H1 (cell line): ENCODE measurements around the gene SERPINB6. TPM values are rescaled to one million over a fixed set of nuclear protein-coding genes. Genes with fewer than 3 reads are reported as not detected.

Experiments
- CTCF ChIA-PET: fragments of 300-600 bp; sonication (Branson Sonifier 250); formaldehyde crosslinking; loops from one replicate; lab custom pipeline; 2021; ENCODE audit not compliant: partially characterized antibody; lab: Charles Lee
- POLR2A ChIA-PET: fragments of 300-600 bp; sonication (Branson Sonifier 250); formaldehyde crosslinking; loops from one replicate; lab custom pipeline; 2021; ENCODE audit warnings: inconsistent platforms; ENCODE audit not compliant: partially characterized antibody; lab: Charles Lee
- DNase-seq, 2 experiments: peaks; one replicate each; pipeline versions ENCODE4 v3.0.0 to v3.0.0-alpha.2; 2010 to 2022; ENCODE audit warnings: low spot score in 2 of 2, low read depth in 1 of 2, mixed read lengths in 1 of 2
- FAIRE-seq: peaks from 2 replicates; lab custom pipeline; 2011; peaks lifted over from hg19 to GRCh38; lab: Jason Lieb, UNC
- H2AFZ ChIP-seq: 2 replicates; pipeline ENCODE4 v1.8.1; 2012; ENCODE audit warnings: low read length, inconsistent platforms
- H2AK5ac ChIP-seq: 2 replicates; pipeline ENCODE4 v1.6.1; 2013; ENCODE audit warnings: low read depth, low read length
- H2BK120ac ChIP-seq: replicated peaks from 2 replicates; pipeline ENCODE3; 2013; ENCODE audit warnings: low read depth, low read length, inconsistent platforms
- H2BK12ac ChIP-seq: 2 replicates; pipeline ENCODE4 v1.6.1; 2013; ENCODE audit warnings: low read depth, low read length
- H2BK15ac ChIP-seq: 2 replicates; pipeline ENCODE4 v1.6.1; 2013; ENCODE audit warnings: low read length
- H2BK20ac ChIP-seq: 2 replicates; pipeline ENCODE4 v1.6.1; 2013; ENCODE audit warnings: low read length
- H2BK5ac ChIP-seq: 2 replicates; pipeline ENCODE4 v1.6.1; 2013; ENCODE audit warnings: low read depth, low read length
- H3K14ac ChIP-seq: 2 replicates; pipeline ENCODE4 v1.6.1; 2013; ENCODE audit warnings: inconsistent platforms; ENCODE audit not compliant: insufficient read length
- H3K18ac ChIP-seq: 2 replicates; pipeline ENCODE4 v1.6.1; 2013; ENCODE audit warnings: low read length; ENCODE audit errors: extremely low read depth
- H3K23ac ChIP-seq: 2 replicates; pipeline ENCODE4 v1.6.1; 2013; ENCODE audit warnings: inconsistent platforms; ENCODE audit not compliant: insufficient read length
- H3K23me2 ChIP-seq: 2 replicates; pipeline ENCODE4 v1.6.1; 2013; ENCODE audit warnings: low read depth, low read length
- H3K27ac ChIP-seq: 2 replicates; pipeline ENCODE4 v1.6.1; 2011; ENCODE audit warnings: low read depth, low read length, inconsistent platforms
- H3K27me3 ChIP-seq, 4 experiments: replicated peaks in 1 of 4; 1 replicate in 1 of 4; 2 replicates in 3 of 4; pipeline versions ENCODE4 v1.6.1 to v1.8.1; 2011 to 2013; ENCODE audit warnings: low read length in 3 of 4, mild to moderate bottlenecking in 3 of 4, inconsistent platforms in 2 of 4, mixed read lengths in 2 of 4, moderate library complexity in 1 of 4; ENCODE audit not compliant: control insufficient read depth in 3 of 4, insufficient read depth in 3 of 4; ENCODE audit errors: extremely low read depth in 1 of 4
- H3K36me3 ChIP-seq, 4 experiments: 2 replicates each; pipeline versions ENCODE4 v1.6.1 to v1.8.1; 2011 to 2013; ENCODE audit warnings: mild to moderate bottlenecking in 4 of 4, low read length in 3 of 4, moderate library complexity in 2 of 4, control low read depth in 1 of 4, inconsistent platforms in 1 of 4; ENCODE audit not compliant: insufficient read depth in 4 of 4, control insufficient read depth in 2 of 4
- H3K4ac ChIP-seq: replicated peaks from 2 replicates; pipeline ENCODE3; 2013; ENCODE audit warnings: low read length, low read depth, mixed read lengths, inconsistent platforms; ENCODE audit not compliant: insufficient read length
- H3K4me1 ChIP-seq, 4 experiments: replicated peaks in 1 of 4; 1 replicate in 1 of 4; 2 replicates in 3 of 4; pipeline versions ENCODE4 v1.6.1 to v1.8.1; 2011 to 2013; ENCODE audit warnings: low read length in 3 of 4, inconsistent platforms in 2 of 4, mixed read lengths in 1 of 4; ENCODE audit not compliant: insufficient read depth in 4 of 4, control insufficient read depth in 3 of 4
- H3K4me2 ChIP-seq, 2 experiments: 2 replicates each; pipeline versions ENCODE4 v1.6.1 to v1.8.1; 2011 to 2013; ENCODE audit warnings: low read depth in 2 of 2, low read length in 2 of 2, control low read depth in 1 of 2, inconsistent platforms in 1 of 2, mild to moderate bottlenecking in 1 of 2; ENCODE audit not compliant: insufficient read depth in 1 of 2
- H3K4me3 ChIP-seq, 4 experiments: fragments of 200-600, 300-600 bp in 1 of 4; sonication (generic), shearing (Covaris generic), sonication (Bioruptor Twin) in 1 of 4; 2 replicates each; pipeline versions ENCODE4 v1.5.1 to v1.8.1; 2011 to 2016; ENCODE audit warnings: low read length in 4 of 4, low read depth in 3 of 4, control low read depth in 2 of 4, inconsistent platforms in 2 of 4, mild to moderate bottlenecking in 2 of 4, mixed read lengths in 1 of 4, moderate library complexity in 1 of 4; ENCODE audit not compliant: insufficient read depth in 2 of 4; ENCODE audit errors: extremely low read depth in 1 of 4
- H3K56ac ChIP-seq: replicated peaks from 2 replicates; pipeline ENCODE3; 2013; ENCODE audit warnings: low read depth, mild to moderate bottlenecking, mixed read lengths, low read length, inconsistent platforms; ENCODE audit not compliant: insufficient read length
- H3K79me1 ChIP-seq: 2 replicates; pipeline ENCODE4 v1.6.1; 2013; ENCODE audit warnings: low read depth, low read length, control low read depth
- H3K79me2 ChIP-seq, 2 experiments: 2 replicates each; pipeline versions ENCODE4 v1.6.1 to v1.8.1; 2012 to 2013; ENCODE audit warnings: low read length in 2 of 2, mild to moderate bottlenecking in 2 of 2, inconsistent platforms in 1 of 2; ENCODE audit not compliant: insufficient read depth in 2 of 2, control insufficient read depth in 1 of 2
- H3K9ac ChIP-seq, 4 experiments: replicated peaks in 1 of 4; 1 replicate in 1 of 4; 2 replicates in 3 of 4; pipeline versions ENCODE4 v1.6.1 to v1.8.1; 2011 to 2013; ENCODE audit warnings: low read depth in 3 of 4, low read length in 3 of 4, control low read depth in 2 of 4, mild to moderate bottlenecking in 2 of 4, moderate library complexity in 2 of 4, inconsistent platforms in 1 of 4; ENCODE audit errors: extremely low read depth in 1 of 4
- H3K9me3 ChIP-seq, 2 experiments: 2 replicates each; pipeline versions ENCODE4 v1.6.1 to v1.8.1; 2012 to 2013; ENCODE audit warnings: mild to moderate bottlenecking in 2 of 2, moderate library complexity in 2 of 2, control low read depth in 1 of 2, inconsistent platforms in 1 of 2, low read depth in 1 of 2, low read length in 1 of 2, mixed read lengths in 1 of 2; ENCODE audit not compliant: insufficient read depth in 2 of 2
- H4K20me1 ChIP-seq, 2 experiments: replicated peaks in 1 of 2; 2 replicates each; pipeline versions ENCODE3 to v1.8.1; 2011 to 2013; ENCODE audit warnings: inconsistent platforms in 2 of 2, low read length in 2 of 2, mild to moderate bottlenecking in 1 of 2; ENCODE audit not compliant: insufficient read depth in 2 of 2, control insufficient read depth in 1 of 2
- H4K5ac ChIP-seq: 2 replicates; pipeline ENCODE4 v1.6.1; 2013; ENCODE audit warnings: low read length, low read depth, mixed read lengths, inconsistent platforms; ENCODE audit not compliant: insufficient read length
- H4K8ac ChIP-seq: 2 replicates; pipeline ENCODE4 v1.8.0; 2013; ENCODE audit warnings: mild to moderate bottlenecking, moderate library complexity, low read length, inconsistent platforms; ENCODE audit not compliant: insufficient read depth; ENCODE audit errors: extremely low read depth
- H4K91ac ChIP-seq: replicated peaks from 2 replicates; pipeline ENCODE3; 2013; ENCODE audit warnings: low read length, mixed read lengths, inconsistent platforms; ENCODE audit not compliant: insufficient read length
- KDM5A ChIP-seq: fragments of 200-600 bp; IDR thresholded peaks from 2 replicates; pipeline ENCODE4 v1.7.1; 2012; ENCODE audit warnings: mild to moderate bottlenecking, low read length, inconsistent platforms, mixed read lengths
- RAD21 ChIP-seq, 2 experiments: IDR thresholded peaks in 1 of 2; conservative IDR thresholded peaks in 1 of 2; 2 replicates each; pipeline ENCODE4 v1.6.1; 2011; ENCODE audit warnings: low read depth in 2 of 2, low read length in 2 of 2, improper control_type of control experiment in 1 of 2, inconsistent platforms in 1 of 2, mild to moderate bottlenecking in 1 of 2, moderate library complexity in 1 of 2
- SIN3A ChIP-seq, 2 experiments: IDR thresholded peaks in 1 of 2; conservative IDR thresholded peaks in 1 of 2; 2 replicates each; pipeline ENCODE4 v1.6.1; 2011 to 2012; ENCODE audit warnings: low read length in 2 of 2, improper control_type of control experiment in 1 of 2, low read depth in 1 of 2, mild to moderate bottlenecking in 1 of 2
- TAF7 ChIP-seq: optimal IDR thresholded peaks from 2 replicates; pipeline ENCODE3; 2011; ENCODE audit warnings: low read depth, mild to moderate bottlenecking, inconsistent platforms, low read length, moderate library complexity, borderline replicate concordance
- TCF12 ChIP-seq: IDR thresholded peaks from 2 replicates; pipeline ENCODE4 v1.6.1; 2011; ENCODE audit warnings: low read depth, mild to moderate bottlenecking, low read length
- WGBS, 2 experiments: shearing (Covaris generic) in 1 of 2; methylation state at CpG; one replicate each; pipeline versions ENCODE4 v1.1.6 to v1.1.7; 2013 to 2015; ENCODE audit warnings: low lambda C conversion rate in 2 of 2, mixed read lengths in 2 of 2, inconsistent platforms in 1 of 2, low coverage in 1 of 2, missing lambda C conversion rate in 1 of 2; ENCODE audit not compliant: insufficient replicate concordance in 2 of 2, insufficient coverage in 1 of 2, insufficient read length in 1 of 2; ENCODE audit errors: extremely low coverage in 1 of 2, missing lambda C conversion rate in 1 of 2; 5-methylcytosine and 5-hydroxymethylcytosine counted together
- long read RNA-seq, 2 experiments: library from RNA in 1 of 2; library from capped mRNA in 1 of 2; stranded (forward); transcript quantifications; one replicate each; pipeline ENCODE4 v2.0.0, GENCODE V29; 2021; ENCODE audit warnings: inconsistent platforms in 1 of 2
- polyA minus RNA-seq, 3 experiments: library from RNA; depleted of rRNA, polyadenylated mRNA; stranded (reverse); fragments of >200 nt; gene quantifications; 1 replicate in 2 of 3; 2 replicates in 1 of 3; pipeline ENCODE4 v1.2.3, GENCODE V29; 2011
- polyA plus RNA-seq, 7 experiments: library from polyadenylated mRNA; depleted of rRNA in 3 of 7; stranded (reverse) in 5 of 7; unstranded in 2 of 7; fragments of >200 nt in 5 of 7; fragments of 200-250 nt in 2 of 7; gene quantifications; 1 replicate in 5 of 7; 2 replicates in 1 of 7; 4 replicates in 1 of 7; pipeline versions ENCODE4 v1.2.1 to v1.2.3, GENCODE V29; 2011 to 2013; ENCODE audit warnings: missing spikeins in 2 of 7, mixed read lengths in 2 of 7
- total RNA-seq: library from RNA; stranded (reverse); fragmentation: NEBNext Ultra II Directional; extraction: Animal tissue kit (Norgen Biotek cat#: 25700); gene quantifications from 2 replicates; pipeline ENCODE4 v1.2.1, GENCODE V29; 2021

Gene SERPINB6
- total RNA-seq = 29.4 and 31.2 TPM in 2 replicates
- 27.2 and 29.5 TPM in 2 replicates for polyA plus RNA-seq (2011; rRNA removed)
- polyA plus RNA-seq (2011; cell fraction: cytosol; rRNA removed) = 32.8 TPM
- 24.9 TPM for polyA plus RNA-seq (2011; cell fraction: nucleus; rRNA removed)
- 27.7 to 33.6 TPM (median 29.1 TPM) in 4 replicates for polyA plus RNA-seq (2012, experiment 1 of 2)
- polyA plus RNA-seq (2012, experiment 2 of 2) = 22.1 TPM
- polyA plus RNA-seq (2013, experiment 1 of 2) = 31.5 TPM
- 31.6 TPM for polyA plus RNA-seq (2013, experiment 2 of 2)
- 13.3 and 15.1 TPM in 2 replicates for polyA minus RNA-seq (2011; rRNA and poly(A)+ RNA removed)
- polyA minus RNA-seq (2011; cell fraction: cytosol; rRNA and poly(A)+ RNA removed) = 12.4 TPM
- polyA minus RNA-seq (2011; cell fraction: nucleus; rRNA and poly(A)+ RNA removed) = 9.6 TPM
- long read RNA-seq, experiment 1, partial matches to known transcripts = 18 of 37 reads
- long read RNA-seq, experiment 1, other reads (novel, unspliced or antisense) = 19 of 37 reads
- long read RNA-seq, experiment 2, transcript SERPINB6-206 (7 exons, 1,375 nt) = major isoform, 13 of 39 reads
- long read RNA-seq, experiment 2, transcript SERPINB6-205 (7 exons, 1,315 nt) = minor isoform, 12 of 39 reads
- long read RNA-seq, experiment 2, transcript SERPINB6-210 (7 exons, 1,638 nt) = minor isoform, 7 of 39 reads
- long read RNA-seq, experiment 2, partial matches to known transcripts = 0 of 39 reads
- long read RNA-seq, experiment 2, other reads (novel, unspliced or antisense) = 3 of 39 reads

DNA sequence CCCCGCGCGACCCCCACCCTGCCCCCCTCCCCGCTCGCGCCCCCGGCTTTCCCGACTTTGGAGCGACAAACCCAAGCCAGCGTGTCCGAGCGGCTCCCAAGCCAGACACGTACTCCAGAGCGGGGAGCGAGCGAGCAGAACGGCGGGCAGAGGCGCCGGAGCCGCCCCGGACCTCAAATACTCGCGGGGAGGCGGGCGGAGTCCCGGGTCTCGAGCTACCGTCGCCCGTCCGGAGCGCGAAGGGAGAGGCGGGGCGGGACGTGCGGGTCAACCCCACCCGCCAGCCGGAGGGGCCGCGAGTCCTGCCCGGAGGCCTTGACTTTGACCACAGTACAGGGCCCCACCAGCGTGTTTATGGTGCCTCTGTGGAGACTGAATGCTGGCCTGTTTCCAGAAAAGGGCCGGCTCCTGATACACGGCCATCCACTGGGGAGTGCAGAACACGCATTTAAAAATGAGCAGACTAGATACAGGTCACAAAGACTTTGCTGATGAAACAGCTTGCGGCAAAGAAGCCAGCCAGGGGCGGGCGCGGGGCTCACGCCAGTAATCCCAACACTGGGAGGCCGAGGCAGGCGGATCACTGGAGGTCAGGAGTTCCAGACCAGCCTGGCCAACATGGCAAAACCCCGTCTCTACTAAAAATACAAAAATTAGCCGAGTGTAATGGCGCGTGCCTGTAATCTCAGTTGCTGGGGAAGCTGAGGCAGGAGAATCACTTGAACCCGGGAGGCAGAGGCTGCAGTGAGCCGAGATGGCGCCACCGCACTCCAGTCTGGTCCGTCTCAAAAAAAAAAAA lies at the start of gene SERPINB6:
Gene SERPINB6 (minus strand): TSS at position 148 of the 799 bp plus-strand sequence. CDS start 12,235 bp downstream, outside the sequence.
- Histone ChIP-seq H4K91ac (peak within 1 kb of the TSS; percentile 73), H2AK5ac (0 out of 2 replicates have a peak within 1 kb of the TSS, but pooled peaks have one; percentile 29), H2BK5ac (no peak within 1 kb of the TSS; the same call in 1 of the 2 replicates), H4K5ac (peak within 1 kb of the TSS; percentile 2), H3K4ac (no peak within 1 kb of the TSS), H3K14ac (no peak within 1 kb of the TSS), H2BK120ac (peak within 1 kb of the TSS; percentile 95), H3K9ac (peak within 1 kb of the TSS; percentile 14 to 50 (median 33); a peak in 5 of 7 replicates), H2BK12ac (peak within 1 kb of the TSS; percentile 50; the same call in 1 of the 2 replicates), H3K4me3 (peak within 1 kb of the TSS; percentile 44 to 78 (median 62)), H3K4me1 (peaks cover 0 to 3% (median 0%) of the 10 kb centered on the region in 4 experiments; a peak in 2 of 7 replicates), H3K27ac (no peak within 1 kb of the TSS), H3K36me3 (no peaks in the 10 kb centered on the region), H3K27me3 (peaks cover 0 to 2% (median 0%) of the 10 kb centered on the region in 4 experiments; a peak in 1 of 7 replicates), H2BK20ac (no peak within 1 kb of the TSS), H3K9me3 (no peaks in the 10 kb centered on the region), H3K79me2 (no peaks in the 10 kb centered on the region), H3K4me2 (peak within 1 kb of the TSS; percentile 78 to 89), H3K23ac (no peak within 1 kb of the TSS), H4K20me1 (no peaks in the 10 kb centered on the region), H3K18ac (peak within 1 kb of the TSS; percentile 26; the same call in 1 of the 2 replicates), H3K23me2 (peaks cover 6% of the 10 kb centered on the region; the same call in 1 of the 2 replicates), H3K56ac (peak within 1 kb of the TSS; percentile 16), H4K8ac (peak within 1 kb of the TSS; percentile 93), H3K79me1 (no peaks in the 10 kb centered on the region), H2AFZ (peak within 1 kb of the TSS; percentile 98; the same call in 1 of the 2 replicates), H2BK15ac (no peak within 1 kb of the TSS)
- 21% methylated on average over 34 of the region's 63 CpGs; no CpG with 5 or more reads in 1 of the 2 experiments for WGBS, 2 experiments
- DNase-seq (peak in 1 of 2 experiments; percentile 63), FAIRE-seq (no peak)
- ChIA-PET POLR2A (interaction anchor here (0.8 to 1.5 kb wide), 9 partner anchors 9 to 104 kb away, joined by 3 to 10 read pairs (median 4); no protein-coding TSS in a partner anchor), CTCF (interaction anchor here (0.8 to 1.5 kb wide), 7 partner anchors 8 to 120 kb away, joined by 3 to 10 read pairs (median 4); partner anchors contain the start of gene NQO2)
- TF ChIP-seq KDM5A (no peak), SIN3A (conservative IDR thresholded peaks at IDR 0.05 in 1 of 2, IDR thresholded peaks at IDR 0.05 in 1 of 2; ENCODE audit: low read depth in 1 of 2, low read length in 2 of 2) (0 out of 4 replicates have a peak, but pooled peaks of 1 of the 2 experiments have one; percentile 46), TAF7 (peak; percentile 39), RAD21 (IDR thresholded peaks at IDR 0.05 in 1 of 2, conservative IDR thresholded peaks at IDR 0.05 in 1 of 2; ENCODE audit: low read depth in 2 of 2, low read length in 2 of 2) (no peak), TCF12 (no peak)
